ENCODE data around the gene RAP2B. TPM values are rescaled to one million over a fixed set of nuclear protein-coding genes. Genes with fewer than 3 reads are reported as not detected.

RAP2B gene
- total RNA-seq, 4 donors from 2014 or later, result 1.5 to 2.0 (median 1.7) TPM

DNA sequence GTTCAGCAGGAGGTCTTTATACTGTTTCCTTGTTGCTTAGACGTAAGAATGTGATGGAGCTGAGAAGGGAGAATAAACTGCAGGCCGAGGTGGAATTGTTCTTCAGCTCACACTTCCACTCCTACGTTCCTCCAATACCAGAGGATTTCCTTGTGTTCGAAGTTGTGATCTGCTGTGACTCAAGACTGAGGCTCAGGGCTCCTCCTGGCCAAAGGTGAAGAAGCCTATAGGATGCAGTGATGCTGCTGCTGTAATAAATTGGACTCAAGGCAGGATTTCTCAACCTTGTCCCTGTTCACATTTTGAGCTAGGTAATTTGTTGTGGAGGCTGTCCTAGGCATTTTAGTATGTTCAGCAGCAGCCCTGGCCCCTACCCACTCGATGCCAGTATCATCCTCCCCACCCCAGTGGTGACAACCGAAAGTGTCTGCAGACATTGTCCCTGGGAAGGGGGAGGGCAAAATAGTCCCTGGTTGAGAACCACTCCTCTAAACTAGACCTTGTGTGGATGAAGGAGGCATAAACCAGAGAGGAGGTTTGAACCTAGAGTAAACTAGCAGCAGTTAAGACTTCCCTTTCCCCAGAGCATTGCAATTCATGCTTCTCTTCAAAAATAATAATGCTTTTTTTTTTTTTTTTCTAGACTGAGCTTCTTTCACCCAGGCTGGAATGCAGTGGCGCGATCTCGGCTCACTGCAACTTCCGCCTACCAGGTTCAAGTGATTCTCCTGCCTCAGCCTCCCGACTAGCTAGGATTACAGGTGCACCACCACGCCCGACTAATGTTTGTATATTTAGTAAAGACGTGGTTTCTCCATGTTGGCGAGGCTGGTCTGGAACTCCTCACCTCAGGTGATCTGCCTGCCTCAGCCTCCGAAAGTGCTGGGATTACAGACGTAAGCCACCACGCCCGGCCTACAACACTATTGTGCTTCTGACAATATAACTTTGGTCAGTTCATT lies 11.1 kb downstream of the RAP2B start:
- no peaks in the 10 kb centered on the region for H3K27me3 ChIP-seq
- H3K4me3 ChIP-seq, result no peak overlapping the region
- H3K4me1 ChIP-seq, result no peaks in the 10 kb centered on the region
- TF ChIP-seq, protein P1, sequence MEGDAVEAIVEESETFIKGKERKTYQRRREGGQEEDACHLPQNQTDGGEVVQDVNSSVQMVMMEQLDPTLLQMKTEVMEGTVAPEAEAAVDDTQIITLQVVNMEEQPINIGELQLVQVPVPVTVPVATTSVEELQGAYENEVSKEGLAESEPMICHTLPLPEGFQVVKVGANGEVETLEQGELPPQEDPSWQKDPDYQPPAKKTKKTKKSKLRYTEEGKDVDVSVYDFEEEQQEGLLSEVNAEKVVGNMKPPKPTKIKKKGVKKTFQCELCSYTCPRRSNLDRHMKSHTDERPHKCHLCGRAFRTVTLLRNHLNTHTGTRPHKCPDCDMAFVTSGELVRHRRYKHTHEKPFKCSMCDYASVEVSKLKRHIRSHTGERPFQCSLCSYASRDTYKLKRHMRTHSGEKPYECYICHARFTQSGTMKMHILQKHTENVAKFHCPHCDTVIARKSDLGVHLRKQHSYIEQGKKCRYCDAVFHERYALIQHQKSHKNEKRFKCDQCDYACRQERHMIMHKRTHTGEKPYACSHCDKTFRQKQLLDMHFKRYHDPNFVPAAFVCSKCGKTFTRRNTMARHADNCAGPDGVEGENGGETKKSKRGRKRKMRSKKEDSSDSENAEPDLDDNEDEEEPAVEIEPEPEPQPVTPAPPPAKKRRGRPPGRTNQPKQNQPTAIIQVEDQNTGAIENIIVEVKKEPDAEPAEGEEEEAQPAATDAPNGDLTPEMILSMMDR (IDR thresholded peaks at IDR 0.05 in 4 of 5, conservative IDR thresholded peaks at IDR 0.05 in 1 of 5), result no peak
- TF ChIP-seq POLR2A (IDR thresholded peaks at IDR 0.05), result no peak
- in situ Hi-C loops (cut with MboI; ENCODE audit: low sequenced_read_pairs in 4 of 4) (no loop called here), intact Hi-C loops (cut with DNase I; ENCODE audit: low total_unique reads) (no loop called here)
- DNase-seq (no peak), ATAC-seq (no peak)
- H3K9me3 ChIP-seq, result no peaks in the 10 kb centered on the region
- no peaks in the 10 kb centered on the region for H3K36me3 ChIP-seq
- no peak overlapping the region for H3K27ac ChIP-seq

DNA sequence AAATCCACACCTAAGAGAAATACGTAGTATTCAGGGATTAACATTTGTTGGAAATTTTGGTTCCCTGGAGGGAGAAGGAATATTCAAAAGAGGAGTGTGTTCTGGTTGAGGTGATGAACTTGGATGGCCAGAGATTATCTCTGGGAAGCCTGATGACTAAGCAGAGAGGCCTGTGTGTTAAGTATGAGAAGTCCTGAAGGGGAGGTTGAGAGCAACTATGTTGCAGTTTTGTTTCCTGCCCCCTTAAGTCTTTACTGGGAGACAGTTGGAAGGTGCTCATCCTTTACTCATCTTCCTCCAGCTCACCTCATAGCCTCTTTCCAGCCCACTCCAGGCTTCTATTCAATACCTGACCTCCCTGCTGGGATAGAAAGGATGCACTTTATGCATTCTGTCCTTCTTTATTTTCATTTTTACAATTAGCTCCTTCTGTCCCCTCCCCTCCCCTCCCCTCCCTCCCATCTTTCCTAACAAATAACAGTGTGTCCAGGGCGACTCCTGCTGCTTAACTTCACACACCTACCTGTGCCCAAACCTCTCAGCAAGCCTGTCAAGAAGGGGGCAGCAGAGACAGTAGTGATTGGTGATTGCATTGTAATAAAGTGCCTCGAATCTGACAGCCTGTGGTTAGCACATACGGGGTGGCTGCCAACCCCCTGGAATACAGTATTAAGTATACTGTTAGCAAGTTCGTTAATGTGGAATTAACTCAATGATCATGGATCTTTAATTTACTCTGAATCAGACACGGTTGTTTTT lies 11.9 kb downstream of the RAP2B start:
- Histone ChIP-seq H3K9me3 (no peaks in the 10 kb centered on the region), H3K27ac (no peak overlapping the region), H3K4me1 (no peaks in the 10 kb centered on the region), H3K4me3 (no peak overlapping the region), H3K27me3 (no peaks in the 10 kb centered on the region), H3K36me3 (no peaks in the 10 kb centered on the region)
- in situ Hi-C loops (cut with MboI; ENCODE audit: low sequenced_read_pairs in 4 of 4), result no loop called here
- intact Hi-C loops (cut with DNase I; ENCODE audit: low total_unique reads), result no loop called here
- ATAC-seq (no peak), DNase-seq (no peak)
- TF ChIP-seq, protein P1 (IDR thresholded peaks at IDR 0.05 in 4 of 5, conservative IDR thresholded peaks at IDR 0.05 in 1 of 5), result no peak
- no peak for TF ChIP-seq POLR2A (IDR thresholded peaks at IDR 0.05)

DNA sequence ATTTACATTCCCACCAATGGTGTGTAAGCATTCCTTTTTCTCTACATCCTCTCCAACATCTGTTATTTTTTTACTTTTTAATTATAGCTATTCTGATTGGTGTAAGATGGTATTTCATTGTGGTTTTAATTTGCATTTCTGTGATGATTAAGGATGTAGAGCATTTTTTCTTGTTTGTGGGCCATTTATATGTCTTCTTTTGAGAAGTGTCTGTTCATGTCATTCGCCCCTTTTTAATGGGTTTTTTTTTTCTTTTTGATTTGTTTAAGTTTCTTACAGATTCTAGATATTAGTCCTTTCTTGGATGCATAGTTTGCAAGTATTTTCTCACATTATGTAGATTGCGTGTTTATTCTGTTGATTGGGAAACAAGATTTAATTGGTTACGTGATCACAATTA lies 14.2 kb downstream of the RAP2B start:
- H3K9me3 ChIP-seq, result no peaks in the 10 kb centered on the region
- in situ Hi-C loops (cut with MboI; ENCODE audit: low sequenced_read_pairs in 4 of 4), result no loop called here
- H3K4me3 ChIP-seq, result no peak overlapping the region
- H3K27ac ChIP-seq, result no peak overlapping the region
- DNase-seq (no peak), ATAC-seq (no peak)
- no peaks in the 10 kb centered on the region for H3K27me3 ChIP-seq
- no peak for TF ChIP-seq POLR2A (IDR thresholded peaks at IDR 0.05)
- TF ChIP-seq, protein P1 (IDR thresholded peaks at IDR 0.05 in 4 of 5, conservative IDR thresholded peaks at IDR 0.05 in 1 of 5), result no peak
- H3K4me1 ChIP-seq, result no peaks in the 10 kb centered on the region
- intact Hi-C loops (cut with DNase I; ENCODE audit: low total_unique reads), result no loop called here
- no peaks in the 10 kb centered on the region for H3K36me3 ChIP-seq

DNA sequence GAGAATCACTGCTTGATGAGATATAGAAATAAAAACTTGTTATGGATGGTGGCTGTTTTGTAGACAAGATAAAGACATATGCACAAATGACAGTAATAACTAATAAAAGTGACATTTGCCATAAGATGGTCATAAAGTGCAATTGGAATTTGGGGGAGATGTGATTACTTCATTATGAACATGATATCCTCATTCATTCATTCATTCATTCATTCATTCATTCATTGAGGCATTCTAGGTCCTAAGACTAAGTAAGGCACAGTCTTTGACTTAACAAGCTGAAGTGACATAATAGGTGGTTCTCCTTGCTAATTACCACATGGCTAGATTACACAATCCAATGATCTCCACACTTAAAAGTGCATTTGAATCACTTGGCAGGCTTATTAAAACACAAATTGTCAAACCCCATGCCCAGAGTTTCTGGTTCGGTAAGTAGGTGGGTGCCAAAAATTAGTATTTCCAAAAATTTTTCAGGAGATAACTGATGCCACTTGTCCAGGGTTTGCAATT lies 18.9 kb downstream of the RAP2B start:
- H3K36me3 ChIP-seq, result no peaks in the 10 kb centered on the region
- DNase-seq, result no peak
- intact Hi-C loops (cut with DNase I; ENCODE audit: low total_unique reads) (loop anchor here (2.0 kb wide), 1 partner anchor 38 kb away; no protein-coding TSS in a partner anchor), in situ Hi-C loops (cut with MboI; ENCODE audit: low sequenced_read_pairs in 4 of 4) (no loop called here)
- H3K27ac ChIP-seq, result no peak overlapping the region
- H3K9me3 ChIP-seq, result no peaks in the 10 kb centered on the region
- no peaks in the 10 kb centered on the region for H3K4me1 ChIP-seq
- TF ChIP-seq, protein P1 (IDR thresholded peaks at IDR 0.05 in 4 of 5, conservative IDR thresholded peaks at IDR 0.05 in 1 of 5), result no peak
- no peak for TF ChIP-seq POLR2A (IDR thresholded peaks at IDR 0.05)
- no peaks in the 10 kb centered on the region for H3K27me3 ChIP-seq
- ATAC-seq, result no peak
- H3K4me3 ChIP-seq, result no peak overlapping the region

All from gastrocnemius medialis (tissue), 4 donors.